ENCODE measurements around the gene RABGAP1L.

The RABGAP1L gene

DNA sequence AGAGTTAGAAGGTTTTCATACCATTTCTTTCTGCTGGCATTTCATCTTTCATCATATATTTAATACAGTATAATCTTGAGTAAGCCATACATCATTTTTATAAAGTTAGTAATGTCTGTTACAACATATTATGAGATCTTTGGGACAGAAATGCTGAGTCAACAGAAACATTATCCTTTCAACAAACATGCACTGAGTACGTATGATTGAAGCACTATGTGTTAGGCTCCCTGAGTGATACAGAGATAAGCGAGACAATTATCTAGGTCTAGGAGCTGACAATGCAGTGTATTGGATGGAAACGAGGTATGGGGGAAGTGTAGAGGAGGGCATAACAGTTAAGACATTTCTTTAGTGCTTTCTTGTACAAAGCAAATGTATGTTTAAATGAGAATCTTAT is 268.7 kb downstream of the RABGAP1L start:
- Histone ChIP-seq H3K4me3 (peak overlapping the region; percentile 6; the same call in 1 of the 2 replicates), H3K36me3 (ENCODE audit: insufficient read depth, low read length) (no peaks in the 10 kb centered on the region), H3K9me3 (ENCODE audit: low read depth, low read length) (no peaks in the 10 kb centered on the region), H3K9ac (ENCODE audit: insufficient read length) (no peak overlapping the region), H3K27ac (no peak overlapping the region)
- TF ChIP-seq POLR2AphosphoS5 (IDR thresholded peaks at IDR 0.05; ENCODE audit: borderline replicate concordance, low read depth, low read length), result no peak
- no peak for TF ChIP-seq FOXP2 (optimal IDR thresholded peaks at IDR 0.05; ENCODE audit: control extremely low read depth, extremely low read length, insufficient read depth)
- TF ChIP-seq EZH2 (IDR thresholded peaks at IDR 0.05), result no peak
- DNase-seq (ENCODE audit: low read depth, low spot score), result no peak

DNA sequence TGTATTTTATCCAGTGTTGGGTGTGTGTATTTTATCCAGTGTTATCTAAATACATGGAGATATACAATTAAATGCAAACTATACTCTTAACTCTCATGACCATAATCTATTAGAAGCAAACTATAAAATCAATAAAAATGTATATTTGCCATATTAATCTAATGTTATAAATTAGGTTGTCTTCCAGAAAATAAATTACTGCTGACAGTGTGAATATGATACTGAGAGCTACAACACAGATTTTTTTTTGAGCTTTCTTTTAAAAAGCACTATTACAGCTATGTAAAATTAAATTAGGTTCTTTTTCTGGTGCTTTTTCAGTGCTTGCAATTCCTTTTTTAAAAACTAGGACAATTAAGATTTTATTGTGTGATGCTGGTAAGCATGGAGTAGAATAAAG is 269.4 kb downstream of the RABGAP1L start:
- TF ChIP-seq EZH2 (IDR thresholded peaks at IDR 0.05) (no peak), POLR2AphosphoS5 (IDR thresholded peaks at IDR 0.05; ENCODE audit: borderline replicate concordance, low read depth, low read length) (no peak), FOXP2 (optimal IDR thresholded peaks at IDR 0.05; ENCODE audit: control extremely low read depth, extremely low read length, insufficient read depth) (no peak)
- DNase-seq (ENCODE audit: low read depth, low spot score), result no peak
- Histone ChIP-seq H3K9ac (ENCODE audit: insufficient read length) (no peak overlapping the region), H3K4me3 (no peak overlapping the region), H3K36me3 (ENCODE audit: insufficient read depth, low read length) (no peaks in the 10 kb centered on the region), H3K27ac (no peak overlapping the region), H3K9me3 (ENCODE audit: low read depth, low read length) (no peaks in the 10 kb centered on the region)

GRCh38 chr1:174433451-174433850 is 274.1 kb downstream of the RABGAP1L start:
- no peak for TF ChIP-seq EZH2 (IDR thresholded peaks at IDR 0.05)
- no peak for TF ChIP-seq POLR2AphosphoS5 (IDR thresholded peaks at IDR 0.05; ENCODE audit: borderline replicate concordance, low read depth, low read length)
- TF ChIP-seq FOXP2 (optimal IDR thresholded peaks at IDR 0.05; ENCODE audit: control extremely low read depth, extremely low read length, insufficient read depth), result no peak

DNA sequence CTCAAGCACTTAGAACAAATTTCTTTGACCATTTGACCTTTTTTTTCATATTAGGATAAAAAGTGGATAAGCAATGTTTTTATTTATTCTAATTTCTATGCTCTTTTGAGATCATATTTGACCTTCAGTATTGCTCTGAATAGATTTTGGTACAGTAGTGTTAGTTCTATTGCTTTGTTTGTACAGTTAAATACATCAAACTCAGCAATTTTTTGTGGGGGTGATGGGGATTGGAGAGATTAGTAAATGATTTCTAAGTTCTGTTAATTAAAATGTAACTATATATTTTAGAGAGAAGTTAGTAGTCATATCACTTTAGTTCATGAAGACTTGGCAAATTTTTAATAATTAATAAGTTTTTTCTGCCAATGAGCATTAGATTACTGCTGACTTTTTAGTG is 286.0 kb downstream of the RABGAP1L start:
- TF ChIP-seq POLR2AphosphoS5 (IDR thresholded peaks at IDR 0.05; ENCODE audit: borderline replicate concordance, low read depth, low read length) (no peak), EZH2 (IDR thresholded peaks at IDR 0.05) (no peak), FOXP2 (optimal IDR thresholded peaks at IDR 0.05; ENCODE audit: control extremely low read depth, extremely low read length, insufficient read depth) (no peak)
- H3K9me3 ChIP-seq (ENCODE audit: low read depth, low read length), result no peaks in the 10 kb centered on the region
- no peak for DNase-seq (ENCODE audit: low read depth, low spot score)
- no peaks in the 10 kb centered on the region for H3K36me3 ChIP-seq (ENCODE audit: insufficient read depth, low read length)
- no peak overlapping the region for H3K27ac ChIP-seq
- no peak overlapping the region for H3K4me3 ChIP-seq
- H3K9ac ChIP-seq (ENCODE audit: insufficient read length), result no peak overlapping the region

More at GRCh38 chr1:174433451-174433850, 274.1 kb downstream of the RABGAP1L start:
- Histone ChIP-seq H3K9ac (ENCODE audit: insufficient read length) (no peak overlapping the region), H3K36me3 (ENCODE audit: insufficient read depth, low read length) (no peaks in the 10 kb centered on the region), H3K9me3 (ENCODE audit: low read depth, low read length) (no peaks in the 10 kb centered on the region), H3K27ac (no peak overlapping the region), H3K4me3 (no peak overlapping the region)
- DNase-seq (ENCODE audit: low read depth, low spot score), result no peak

- Histone ChIP-seq H3K36me3 (ENCODE audit: insufficient read depth, low read length) (no peaks in the 10 kb centered on the region), H3K9me3 (ENCODE audit: low read depth, low read length) (no peaks in the 10 kb centered on the region), H3K9ac (ENCODE audit: insufficient read length) (no peak overlapping the region), H3K27ac (no peak overlapping the region), H3K4me3 (no peak overlapping the region)
- no peak for DNase-seq (ENCODE audit: low read depth, low spot score)
- TF ChIP-seq EZH2 (IDR thresholded peaks at IDR 0.05), result no peak
- no peak for TF ChIP-seq FOXP2 (optimal IDR thresholded peaks at IDR 0.05; ENCODE audit: control extremely low read depth, extremely low read length, insufficient read depth)
- no peak for TF ChIP-seq POLR2AphosphoS5 (IDR thresholded peaks at IDR 0.05; ENCODE audit: borderline replicate concordance, low read depth, low read length)
Observed at GRCh38 chr1:174445817-174446216, 286.5 kb downstream of the RABGAP1L start.

- no peak for TF ChIP-seq POLR2AphosphoS5 (IDR thresholded peaks at IDR 0.05; ENCODE audit: borderline replicate concordance, low read depth, low read length)
- no peak for TF ChIP-seq FOXP2 (optimal IDR thresholded peaks at IDR 0.05; ENCODE audit: control extremely low read depth, extremely low read length, insufficient read depth)
- TF ChIP-seq EZH2 (IDR thresholded peaks at IDR 0.05), result no peak
- Histone ChIP-seq H3K36me3 (ENCODE audit: insufficient read depth, low read length) (no peaks in the 10 kb centered on the region), H3K9me3 (ENCODE audit: low read depth, low read length) (no peaks in the 10 kb centered on the region), H3K4me3 (no peak within 1 kb of the TSS), H3K27ac (no peak within 1 kb of the TSS), H3K9ac (ENCODE audit: insufficient read length) (no peak within 1 kb of the TSS)
- DNase-seq (ENCODE audit: low read depth, low spot score), result no peak
Observed at GRCh38 chr1:174447866-174448530, 288.7 kb downstream of the RABGAP1L start, which contains the start of gene GPR52. Gene GPR52, plus strand, starts transcription at chr1:174447964. Its CDS starts 148 bp downstream, at chr1:174448112.

DNA sequence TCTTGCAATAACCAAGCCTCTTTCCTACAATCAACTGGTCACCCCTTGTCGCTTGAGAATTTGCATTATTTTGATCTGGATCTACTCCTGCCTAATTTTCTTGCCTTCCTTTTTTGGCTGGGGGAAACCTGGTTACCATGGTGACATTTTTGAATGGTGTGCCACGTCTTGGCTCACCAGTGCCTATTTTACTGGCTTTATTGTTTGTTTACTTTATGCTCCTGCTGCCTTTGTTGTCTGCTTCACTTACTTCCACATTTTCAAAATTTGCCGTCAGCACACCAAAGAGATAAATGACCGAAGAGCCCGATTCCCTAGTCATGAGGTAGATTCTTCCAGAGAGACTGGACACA is 289.2 kb downstream of the RABGAP1L start:
- TF ChIP-seq EZH2 (IDR thresholded peaks at IDR 0.05) (no peak), FOXP2 (optimal IDR thresholded peaks at IDR 0.05; ENCODE audit: control extremely low read depth, extremely low read length, insufficient read depth) (no peak), POLR2AphosphoS5 (IDR thresholded peaks at IDR 0.05; ENCODE audit: borderline replicate concordance, low read depth, low read length) (no peak)
- DNase-seq (ENCODE audit: low read depth, low spot score), result no peak
- Histone ChIP-seq H3K36me3 (ENCODE audit: insufficient read depth, low read length) (no peaks in the 10 kb centered on the region), H3K9ac (ENCODE audit: insufficient read length) (no peak overlapping the region), H3K27ac (no peak overlapping the region), H3K4me3 (no peak overlapping the region), H3K9me3 (ENCODE audit: low read depth, low read length) (no peaks in the 10 kb centered on the region)

DNA sequence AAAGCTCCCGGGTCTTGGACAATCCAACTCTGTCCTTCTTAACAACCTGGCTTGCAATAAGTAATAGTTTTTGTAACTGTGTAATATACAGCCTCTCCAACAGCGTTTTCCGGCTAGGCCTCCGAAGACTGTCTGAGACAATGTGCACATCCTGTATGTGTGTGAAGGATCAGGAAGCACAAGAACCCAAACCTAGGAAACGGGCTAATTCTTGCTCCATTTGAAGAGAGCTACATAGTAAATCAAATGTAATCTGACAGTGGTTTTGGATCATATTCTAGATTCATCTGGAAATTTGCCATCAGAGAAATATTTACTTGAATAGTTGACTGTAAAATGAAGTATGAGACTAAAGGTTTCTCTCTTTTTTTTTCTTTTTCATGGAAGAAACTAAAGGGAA is 289.7 kb downstream of the RABGAP1L start:
- H3K9ac ChIP-seq (ENCODE audit: insufficient read length), result no peak overlapping the region
- H3K36me3 ChIP-seq (ENCODE audit: insufficient read depth, low read length), result no peaks in the 10 kb centered on the region
- H3K4me3 ChIP-seq, result no peak overlapping the region
- no peaks in the 10 kb centered on the region for H3K9me3 ChIP-seq (ENCODE audit: low read depth, low read length)
- no peak overlapping the region for H3K27ac ChIP-seq
- TF ChIP-seq FOXP2 (optimal IDR thresholded peaks at IDR 0.05; ENCODE audit: control extremely low read depth, extremely low read length, insufficient read depth) (no peak), POLR2AphosphoS5 (IDR thresholded peaks at IDR 0.05; ENCODE audit: borderline replicate concordance, low read depth, low read length) (no peak), EZH2 (IDR thresholded peaks at IDR 0.05) (no peak)
- no peak for DNase-seq (ENCODE audit: low read depth, low spot score)

GRCh38 chr1:174451408-174451807 is 292.1 kb downstream of the RABGAP1L start:
- Histone ChIP-seq H3K27ac (no peak overlapping the region), H3K4me3 (no peak overlapping the region), H3K36me3 (ENCODE audit: insufficient read depth, low read length) (no peaks in the 10 kb centered on the region), H3K9ac (ENCODE audit: insufficient read length) (no peak overlapping the region), H3K9me3 (ENCODE audit: low read depth, low read length) (no peaks in the 10 kb centered on the region)
- no peak for DNase-seq (ENCODE audit: low read depth, low spot score)
- TF ChIP-seq EZH2 (IDR thresholded peaks at IDR 0.05), result no peak
- TF ChIP-seq FOXP2 (optimal IDR thresholded peaks at IDR 0.05; ENCODE audit: control extremely low read depth, extremely low read length, insufficient read depth), result no peak
- no peak for TF ChIP-seq POLR2AphosphoS5 (IDR thresholded peaks at IDR 0.05; ENCODE audit: borderline replicate concordance, low read depth, low read length)
